Hepatocyte (in vitro differentiated cells): Measurements from ENCODE around the gene WT1. TPM values are rescaled to one million over a fixed set of nuclear protein-coding genes. Genes with fewer than 3 reads are reported as not detected.

ENCODE experiments used
- DNase-seq: peaks from one replicate; pipeline ENCODE4 v3.0.0-alpha.2; 2016; ENCODE audit warnings: low spot score
- H2AFZ ChIP-seq: fragments of 200-600 bp; sonication (generic); 2 replicates; pipeline ENCODE4 v1.6.0; 2016; ENCODE audit warnings: antibody characterized with exemption, mild to moderate bottlenecking
- H3K27ac ChIP-seq: fragments of 200-600 bp; sonication (generic); 2 replicates; pipeline ENCODE4 v1.5.1; 2016; ENCODE audit warnings: mild to moderate bottlenecking
- H3K27me3 ChIP-seq: fragments of 200-600 bp; sonication (generic); 2 replicates; pipeline ENCODE4 v1.6.1; 2016
- H3K36me3 ChIP-seq: fragments of 200-600 bp; sonication (generic); replicated peaks from 2 replicates; pipeline ENCODE4 v1.5.1; 2016; ENCODE audit warnings: low read depth; ENCODE audit not compliant: insufficient read depth
- H3K4me1 ChIP-seq: fragments of 200-600 bp; sonication (generic); 2 replicates; pipeline ENCODE4 v1.5.1; 2016; ENCODE audit warnings: mild to moderate bottlenecking, moderate library complexity; ENCODE audit not compliant: insufficient read depth
- H3K4me2 ChIP-seq: fragments of 200-600 bp; sonication (generic); 2 replicates; pipeline ENCODE4 v1.6.0; 2016
- H3K4me3 ChIP-seq: fragments of 200-600 bp; sonication (generic); 2 replicates; pipeline ENCODE4 v1.5.1; 2016; ENCODE audit warnings: mild to moderate bottlenecking
- H3K79me2 ChIP-seq: fragments of 200-600 bp; sonication (generic); 2 replicates; pipeline ENCODE4 v1.6.0; 2017; ENCODE audit warnings: mild to moderate bottlenecking
- H3K9me2 ChIP-seq: fragments of 200-600 bp; sonication (generic); replicated peaks from 2 replicates; pipeline ENCODE4 v1.6.0; 2017; ENCODE audit warnings: mild to moderate bottlenecking; ENCODE audit not compliant: insufficient read depth
- H3K9me3 ChIP-seq: fragments of 200-600 bp; sonication (generic); 2 replicates; pipeline ENCODE4 v1.5.1; 2016; ENCODE audit warnings: low read depth, mild to moderate bottlenecking
- H4K20me1 ChIP-seq: fragments of 200-600 bp; sonication (generic); 2 replicates; pipeline ENCODE4 v1.6.0; 2016; ENCODE audit warnings: mild to moderate bottlenecking; ENCODE audit not compliant: insufficient read depth, poor library complexity, severe bottlenecking
- EZH2 ChIP-seq: fragments of 200-600 bp; sonication (generic); IDR thresholded peaks from 2 replicates; pipeline ENCODE4 v1.6.1; 2016; ENCODE audit warnings: antibody characterized with exemption, mild to moderate bottlenecking, borderline replicate concordance
- EZH2phosphoT487 ChIP-seq: fragments of 200-600 bp; sonication (generic); IDR thresholded peaks from one replicate; pipeline ENCODE4 v1.6.1; 2018; ENCODE audit warnings: antibody characterized with exemption, mild to moderate bottlenecking, low read depth, moderate library complexity; ENCODE audit not compliant: unreplicated experiment, severe bottlenecking
- WGBS: methylation state at CpG from one replicate; pipeline ENCODE4 v1.1.6; 2016; ENCODE audit warnings: low lambda C conversion rate; ENCODE audit errors: missing lambda C conversion rate; 5-methylcytosine and 5-hydroxymethylcytosine counted together
- polyA plus RNA-seq: library from polyadenylated mRNA; unstranded; fragments of >200 nt; fragmentation: Nextera tagmentation; extraction: Ambion mirVana; gene quantifications from 2 replicates; pipeline ENCODE4 v1.2.1, GENCODE V29; 2016
- total RNA-seq: library from RNA; depleted of rRNA; stranded (reverse); fragments of >200 nt; gene quantifications from 2 replicates; pipeline ENCODE4 v1.2.3, GENCODE V29; 2014
- TF ChIP-seq, protein P1 (sequence below): fragments of 200-600 bp; sonication (generic); IDR thresholded peaks from 2 replicates; pipeline ENCODE4 v1.5.1; 2016; ENCODE audit warnings: antibody characterized with exemption, mild to moderate bottlenecking; ENCODE audit not compliant: poor library complexity

Gene WT1
- total and polyA plus RNA-seq, 2 experiments from 2014 or later, result 0.37 to 0.47 TPM

DNA sequence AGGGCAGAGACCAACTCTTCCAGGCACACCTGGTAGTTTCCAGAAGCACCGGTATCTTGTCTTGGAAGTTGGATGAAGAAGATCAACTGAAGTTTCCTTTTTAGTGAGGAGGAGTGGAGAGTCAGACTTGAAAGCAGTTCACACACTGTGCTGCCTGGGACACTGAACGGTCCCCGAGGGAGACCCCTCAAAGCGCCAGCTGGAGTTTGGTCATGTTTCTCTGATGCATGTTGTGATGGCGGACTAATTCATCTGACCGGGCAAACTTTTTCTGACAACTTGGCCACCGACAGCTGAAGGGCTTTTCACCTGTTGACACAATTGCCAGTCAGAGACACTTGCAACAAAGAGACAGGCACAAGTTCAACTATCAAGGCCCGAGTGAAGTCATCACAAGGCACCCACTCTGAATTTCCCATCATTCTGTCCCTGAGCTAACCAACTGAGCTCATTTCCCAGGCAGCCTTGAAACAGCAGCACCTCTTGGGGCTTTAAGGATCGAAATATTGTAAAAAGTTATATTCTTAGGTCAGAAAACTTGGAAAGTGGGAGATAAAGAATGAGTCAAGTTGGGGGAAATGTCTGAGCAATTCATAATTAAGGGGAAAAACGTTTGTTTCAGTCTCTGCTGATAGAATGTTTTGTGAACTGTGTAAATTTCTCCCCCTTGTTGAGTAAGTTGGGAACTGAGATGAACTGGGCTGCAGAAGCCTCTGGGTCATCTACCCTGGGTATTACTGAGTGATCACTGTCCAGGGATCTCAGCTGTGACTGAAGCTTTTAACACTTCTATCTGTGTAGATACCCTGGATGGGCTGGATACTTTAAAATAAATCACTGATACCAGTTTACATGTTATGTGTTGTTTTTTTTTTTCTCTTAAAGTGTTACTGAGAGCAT, 46.2 kb downstream of the WT1 start:
- H3K27ac ChIP-seq, result no peak overlapping the region
- no peaks in the 10 kb centered on the region for H3K9me3 ChIP-seq
- 87% methylated on average over 10 of the region's 10 CpGs for WGBS
- no peaks in the 10 kb centered on the region for H4K20me1 ChIP-seq
- no peak for DNase-seq
- H3K4me2 ChIP-seq, result no peak overlapping the region
- H3K79me2 ChIP-seq, result no peaks in the 10 kb centered on the region
- H2AFZ ChIP-seq, result no peak overlapping the region
- no peaks in the 10 kb centered on the region for H3K36me3 ChIP-seq
- H3K4me3 ChIP-seq, result no peak overlapping the region
- H3K9me2 ChIP-seq, result no peaks in the 10 kb centered on the region
- H3K27me3 ChIP-seq, result peaks cover 5% of the 10 kb centered on the region
- TF ChIP-seq EZH2phosphoT487 (no peak), EZH2 (no peak)
- TF ChIP-seq, protein P1, sequence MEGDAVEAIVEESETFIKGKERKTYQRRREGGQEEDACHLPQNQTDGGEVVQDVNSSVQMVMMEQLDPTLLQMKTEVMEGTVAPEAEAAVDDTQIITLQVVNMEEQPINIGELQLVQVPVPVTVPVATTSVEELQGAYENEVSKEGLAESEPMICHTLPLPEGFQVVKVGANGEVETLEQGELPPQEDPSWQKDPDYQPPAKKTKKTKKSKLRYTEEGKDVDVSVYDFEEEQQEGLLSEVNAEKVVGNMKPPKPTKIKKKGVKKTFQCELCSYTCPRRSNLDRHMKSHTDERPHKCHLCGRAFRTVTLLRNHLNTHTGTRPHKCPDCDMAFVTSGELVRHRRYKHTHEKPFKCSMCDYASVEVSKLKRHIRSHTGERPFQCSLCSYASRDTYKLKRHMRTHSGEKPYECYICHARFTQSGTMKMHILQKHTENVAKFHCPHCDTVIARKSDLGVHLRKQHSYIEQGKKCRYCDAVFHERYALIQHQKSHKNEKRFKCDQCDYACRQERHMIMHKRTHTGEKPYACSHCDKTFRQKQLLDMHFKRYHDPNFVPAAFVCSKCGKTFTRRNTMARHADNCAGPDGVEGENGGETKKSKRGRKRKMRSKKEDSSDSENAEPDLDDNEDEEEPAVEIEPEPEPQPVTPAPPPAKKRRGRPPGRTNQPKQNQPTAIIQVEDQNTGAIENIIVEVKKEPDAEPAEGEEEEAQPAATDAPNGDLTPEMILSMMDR, result no peak
- H3K4me1 ChIP-seq, result no peaks in the 10 kb centered on the region

DNA sequence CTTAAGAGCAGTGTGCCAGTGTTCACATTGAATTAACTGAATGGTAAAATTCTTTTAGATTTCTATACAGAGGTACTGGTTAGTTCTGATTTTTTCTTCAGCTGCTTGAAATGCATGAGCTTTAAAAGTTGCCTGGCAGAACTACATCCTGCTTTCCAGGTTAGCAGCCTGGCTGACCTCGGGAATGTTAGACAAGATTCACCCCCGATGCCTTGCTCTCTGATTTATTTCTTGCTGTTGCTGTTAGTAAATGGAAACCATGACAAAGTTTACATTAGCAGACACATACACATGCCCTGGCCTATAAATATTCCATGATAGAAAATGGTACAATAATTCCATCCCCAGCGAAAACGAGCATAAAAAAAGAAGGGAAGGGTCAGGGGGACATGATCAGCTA, 47.0 kb downstream of the WT1 start:
- Histone ChIP-seq H4K20me1 (no peaks in the 10 kb centered on the region), H3K4me3 (no peak overlapping the region), H3K9me3 (no peaks in the 10 kb centered on the region), H3K79me2 (no peaks in the 10 kb centered on the region), H3K4me1 (no peaks in the 10 kb centered on the region), H3K36me3 (no peaks in the 10 kb centered on the region), H3K4me2 (no peak overlapping the region), H3K9me2 (no peaks in the 10 kb centered on the region), H3K27me3 (peaks cover 10% of the 10 kb centered on the region), H2AFZ (no peak overlapping the region), H3K27ac (no peak overlapping the region)
- TF ChIP-seq EZH2phosphoT487 (no peak), EZH2 (no peak)
- TF ChIP-seq, protein P1, result no peak
- DNase-seq, result no peak
- WGBS, result 55% methylated on average over 4 of the region's 4 CpGs

DNA sequence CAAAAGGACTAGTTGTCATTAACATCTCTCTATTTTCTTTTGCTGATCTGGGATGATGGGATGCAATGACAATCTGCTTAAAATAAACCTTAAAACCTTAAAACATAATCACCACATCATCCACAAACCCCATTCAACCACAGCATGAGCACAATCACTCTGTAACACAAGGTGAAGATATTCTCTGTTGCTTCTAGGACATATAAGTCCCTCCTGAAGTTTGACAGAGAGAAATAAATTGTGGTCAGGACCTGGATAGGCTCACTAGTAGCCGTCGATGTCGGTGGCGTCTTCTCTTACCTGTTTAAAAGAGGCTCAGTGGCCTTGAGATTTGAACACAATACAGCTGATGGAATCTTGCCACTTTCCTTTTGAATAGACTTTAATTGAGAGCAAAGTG, 47.9 kb downstream of the WT1 start:
- no peaks in the 10 kb centered on the region for H3K4me1 ChIP-seq
- TF ChIP-seq, protein P1, result no peak
- no peak for TF ChIP-seq EZH2
- TF ChIP-seq EZH2phosphoT487, result no peak

More for the DNA sequence above, 47.9 kb downstream of the WT1 start:
- Histone ChIP-seq H4K20me1 (no peaks in the 10 kb centered on the region), H3K4me2 (no peak overlapping the region), H2AFZ (no peak overlapping the region), H3K79me2 (no peaks in the 10 kb centered on the region), H3K4me3 (no peak overlapping the region), H3K9me2 (no peaks in the 10 kb centered on the region), H3K27me3 (peaks cover 10% of the 10 kb centered on the region), H3K36me3 (no peaks in the 10 kb centered on the region), H3K27ac (no peak overlapping the region), H3K9me3 (no peaks in the 10 kb centered on the region)
- 85% methylated on average over 4 of the region's 4 CpGs for WGBS
- DNase-seq, result no peak
